H1 (cell line): ENCODE measurements around the gene TTC32. TPM values are rescaled to one million over a fixed set of nuclear protein-coding genes. Genes with fewer than 3 reads are reported as not detected.

Source experiments
- CTCF ChIA-PET: fragments of 300-600 bp; sonication (Branson Sonifier 250); formaldehyde crosslinking; loops from one replicate; lab custom pipeline; 2021; ENCODE audit not compliant: partially characterized antibody; lab: Charles Lee
- POLR2A ChIA-PET: fragments of 300-600 bp; sonication (Branson Sonifier 250); formaldehyde crosslinking; loops from one replicate; lab custom pipeline; 2021; ENCODE audit warnings: inconsistent platforms; ENCODE audit not compliant: partially characterized antibody; lab: Charles Lee
- DNase-seq, 2 experiments: peaks; one replicate each; pipeline versions ENCODE4 v3.0.0 to v3.0.0-alpha.2; 2010 to 2022; ENCODE audit warnings: low spot score in 2 of 2, low read depth in 1 of 2, mixed read lengths in 1 of 2
- FAIRE-seq: peaks from 2 replicates; lab custom pipeline; 2011; peaks lifted over from hg19 to GRCh38; lab: Jason Lieb, UNC
- H2AFZ ChIP-seq: 2 replicates; pipeline ENCODE4 v1.8.1; 2012; ENCODE audit warnings: low read length, inconsistent platforms
- H2AK5ac ChIP-seq: 2 replicates; pipeline ENCODE4 v1.6.1; 2013; ENCODE audit warnings: low read depth, low read length
- H2BK120ac ChIP-seq: replicated peaks from 2 replicates; pipeline ENCODE3; 2013; ENCODE audit warnings: low read depth, low read length, inconsistent platforms
- H2BK12ac ChIP-seq: 2 replicates; pipeline ENCODE4 v1.6.1; 2013; ENCODE audit warnings: low read depth, low read length
- H2BK15ac ChIP-seq: 2 replicates; pipeline ENCODE4 v1.6.1; 2013; ENCODE audit warnings: low read length
- H2BK20ac ChIP-seq: 2 replicates; pipeline ENCODE4 v1.6.1; 2013; ENCODE audit warnings: low read length
- H2BK5ac ChIP-seq: 2 replicates; pipeline ENCODE4 v1.6.1; 2013; ENCODE audit warnings: low read depth, low read length
- H3K14ac ChIP-seq: 2 replicates; pipeline ENCODE4 v1.6.1; 2013; ENCODE audit warnings: inconsistent platforms; ENCODE audit not compliant: insufficient read length
- H3K18ac ChIP-seq: 2 replicates; pipeline ENCODE4 v1.6.1; 2013; ENCODE audit warnings: low read length; ENCODE audit errors: extremely low read depth
- H3K23ac ChIP-seq: 2 replicates; pipeline ENCODE4 v1.6.1; 2013; ENCODE audit warnings: inconsistent platforms; ENCODE audit not compliant: insufficient read length
- H3K23me2 ChIP-seq: 2 replicates; pipeline ENCODE4 v1.6.1; 2013; ENCODE audit warnings: low read depth, low read length
- H3K27ac ChIP-seq: 2 replicates; pipeline ENCODE4 v1.6.1; 2011; ENCODE audit warnings: low read depth, low read length, inconsistent platforms
- H3K27me3 ChIP-seq, 4 experiments: replicated peaks in 1 of 4; 1 replicate in 1 of 4; 2 replicates in 3 of 4; pipeline versions ENCODE4 v1.6.1 to v1.8.1; 2011 to 2013; ENCODE audit warnings: low read length in 3 of 4, mild to moderate bottlenecking in 3 of 4, inconsistent platforms in 2 of 4, mixed read lengths in 2 of 4, moderate library complexity in 1 of 4; ENCODE audit not compliant: control insufficient read depth in 3 of 4, insufficient read depth in 3 of 4; ENCODE audit errors: extremely low read depth in 1 of 4
- H3K36me3 ChIP-seq, 4 experiments: 2 replicates each; pipeline versions ENCODE4 v1.6.1 to v1.8.1; 2011 to 2013; ENCODE audit warnings: mild to moderate bottlenecking in 4 of 4, low read length in 3 of 4, moderate library complexity in 2 of 4, control low read depth in 1 of 4, inconsistent platforms in 1 of 4; ENCODE audit not compliant: insufficient read depth in 4 of 4, control insufficient read depth in 2 of 4
- H3K4ac ChIP-seq: replicated peaks from 2 replicates; pipeline ENCODE3; 2013; ENCODE audit warnings: low read length, low read depth, mixed read lengths, inconsistent platforms; ENCODE audit not compliant: insufficient read length
- H3K4me1 ChIP-seq, 4 experiments: replicated peaks in 1 of 4; 1 replicate in 1 of 4; 2 replicates in 3 of 4; pipeline versions ENCODE4 v1.6.1 to v1.8.1; 2011 to 2013; ENCODE audit warnings: low read length in 3 of 4, inconsistent platforms in 2 of 4, mixed read lengths in 1 of 4; ENCODE audit not compliant: insufficient read depth in 4 of 4, control insufficient read depth in 3 of 4
- H3K4me2 ChIP-seq, 2 experiments: 2 replicates each; pipeline versions ENCODE4 v1.6.1 to v1.8.1; 2011 to 2013; ENCODE audit warnings: low read depth in 2 of 2, low read length in 2 of 2, control low read depth in 1 of 2, inconsistent platforms in 1 of 2, mild to moderate bottlenecking in 1 of 2; ENCODE audit not compliant: insufficient read depth in 1 of 2
- H3K4me3 ChIP-seq, 4 experiments: fragments of 200-600, 300-600 bp in 1 of 4; sonication (generic), shearing (Covaris generic), sonication (Bioruptor Twin) in 1 of 4; 2 replicates each; pipeline versions ENCODE4 v1.5.1 to v1.8.1; 2011 to 2016; ENCODE audit warnings: low read length in 4 of 4, low read depth in 3 of 4, control low read depth in 2 of 4, inconsistent platforms in 2 of 4, mild to moderate bottlenecking in 2 of 4, mixed read lengths in 1 of 4, moderate library complexity in 1 of 4; ENCODE audit not compliant: insufficient read depth in 2 of 4; ENCODE audit errors: extremely low read depth in 1 of 4
- H3K56ac ChIP-seq: replicated peaks from 2 replicates; pipeline ENCODE3; 2013; ENCODE audit warnings: low read depth, mild to moderate bottlenecking, mixed read lengths, low read length, inconsistent platforms; ENCODE audit not compliant: insufficient read length
- H3K79me1 ChIP-seq: 2 replicates; pipeline ENCODE4 v1.6.1; 2013; ENCODE audit warnings: low read depth, low read length, control low read depth
- H3K79me2 ChIP-seq, 2 experiments: 2 replicates each; pipeline versions ENCODE4 v1.6.1 to v1.8.1; 2012 to 2013; ENCODE audit warnings: low read length in 2 of 2, mild to moderate bottlenecking in 2 of 2, inconsistent platforms in 1 of 2; ENCODE audit not compliant: insufficient read depth in 2 of 2, control insufficient read depth in 1 of 2
- H3K9ac ChIP-seq, 4 experiments: replicated peaks in 1 of 4; 1 replicate in 1 of 4; 2 replicates in 3 of 4; pipeline versions ENCODE4 v1.6.1 to v1.8.1; 2011 to 2013; ENCODE audit warnings: low read depth in 3 of 4, low read length in 3 of 4, control low read depth in 2 of 4, mild to moderate bottlenecking in 2 of 4, moderate library complexity in 2 of 4, inconsistent platforms in 1 of 4; ENCODE audit errors: extremely low read depth in 1 of 4
- H3K9me3 ChIP-seq, 2 experiments: 2 replicates each; pipeline versions ENCODE4 v1.6.1 to v1.8.1; 2012 to 2013; ENCODE audit warnings: mild to moderate bottlenecking in 2 of 2, moderate library complexity in 2 of 2, control low read depth in 1 of 2, inconsistent platforms in 1 of 2, low read depth in 1 of 2, low read length in 1 of 2, mixed read lengths in 1 of 2; ENCODE audit not compliant: insufficient read depth in 2 of 2
- H4K20me1 ChIP-seq, 2 experiments: replicated peaks in 1 of 2; 2 replicates each; pipeline versions ENCODE3 to v1.8.1; 2011 to 2013; ENCODE audit warnings: inconsistent platforms in 2 of 2, low read length in 2 of 2, mild to moderate bottlenecking in 1 of 2; ENCODE audit not compliant: insufficient read depth in 2 of 2, control insufficient read depth in 1 of 2
- H4K5ac ChIP-seq: 2 replicates; pipeline ENCODE4 v1.6.1; 2013; ENCODE audit warnings: low read length, low read depth, mixed read lengths, inconsistent platforms; ENCODE audit not compliant: insufficient read length
- H4K8ac ChIP-seq: 2 replicates; pipeline ENCODE4 v1.8.0; 2013; ENCODE audit warnings: mild to moderate bottlenecking, moderate library complexity, low read length, inconsistent platforms; ENCODE audit not compliant: insufficient read depth; ENCODE audit errors: extremely low read depth
- H4K91ac ChIP-seq: replicated peaks from 2 replicates; pipeline ENCODE3; 2013; ENCODE audit warnings: low read length, mixed read lengths, inconsistent platforms; ENCODE audit not compliant: insufficient read length
- BACH1 ChIP-seq: IDR thresholded peaks from 2 replicates; pipeline ENCODE4 v1.6.1; 2012; ENCODE audit warnings: low read length, improper control_type of control experiment
- CREB1 ChIP-seq: IDR thresholded peaks from 2 replicates; pipeline ENCODE4 v1.6.1; 2012; ENCODE audit warnings: inconsistent platforms
- CTBP2 ChIP-seq: IDR thresholded peaks from 2 replicates; pipeline ENCODE4 v1.7.0; 2011; ENCODE audit warnings: borderline replicate concordance, mild to moderate bottlenecking, moderate library complexity, mixed read lengths, low read length; ENCODE audit not compliant: insufficient read depth, insufficient read length
- EP300 ChIP-seq, 2 experiments: IDR thresholded peaks; 1 replicate in 1 of 2; 2 replicates in 1 of 2; pipeline ENCODE4 v1.6.1; 2011 to 2012; ENCODE audit warnings: low read depth in 2 of 2, low read length in 2 of 2, mild to moderate bottlenecking in 2 of 2, borderline replicate concordance in 1 of 2, inconsistent platforms in 1 of 2, moderate library complexity in 1 of 2
- GTF2F1 ChIP-seq: IDR thresholded peaks from 2 replicates; pipeline ENCODE4 v1.6.1; 2012; ENCODE audit warnings: low read depth, low read length, improper control_type of control experiment, borderline replicate concordance
- HDAC2 ChIP-seq, 2 experiments: fragments of 300-600 bp in 1 of 2; sonication (generic) in 1 of 2; IDR thresholded peaks; 2 replicates each; pipeline ENCODE4 v1.6.1; 2011 to 2012; ENCODE audit warnings: low read depth in 2 of 2, low read length in 2 of 2, mild to moderate bottlenecking in 2 of 2, moderate library complexity in 2 of 2, borderline replicate concordance in 1 of 2, inconsistent platforms in 1 of 2
- HDAC6 ChIP-seq: IDR thresholded peaks from one replicate; pipeline ENCODE4 v1.7.1; 2012; ENCODE audit warnings: low read depth, mild to moderate bottlenecking, inconsistent platforms, low read length, moderate library complexity
- JUN ChIP-seq: IDR thresholded peaks from 2 replicates; pipeline ENCODE4 v1.6.1; 2011; ENCODE audit warnings: low read depth, mild to moderate bottlenecking, improper control_type of control experiment, low read length
- KDM1A ChIP-seq: fragments of 200-600, 300-600 bp; sonication (generic); IDR thresholded peaks from 2 replicates; pipeline ENCODE4 v1.7.1; 2016; ENCODE audit warnings: mild to moderate bottlenecking, low read length, borderline replicate concordance
- MAFK ChIP-seq: IDR thresholded peaks from 2 replicates; pipeline ENCODE4 v1.6.1; 2012; ENCODE audit warnings: low read depth, mild to moderate bottlenecking, improper control_type of control experiment, low read length
- RFX5 ChIP-seq: IDR thresholded peaks from 2 replicates; pipeline ENCODE4 v1.6.1; 2011; ENCODE audit warnings: low read depth, low read length, improper control_type of control experiment, borderline replicate concordance
- RNF2 ChIP-seq: fragments of 200-900, 300-1000 bp; sonication (generic); IDR thresholded peaks from 2 replicates; pipeline ENCODE4 v1.7.1; 2016; ENCODE audit warnings: borderline replicate concordance, low read depth, mild to moderate bottlenecking, antibody characterized with exemption, low read length; ENCODE audit not compliant: poor library complexity, severe bottlenecking; ENCODE audit errors: missing control alignments
- SIN3A ChIP-seq, 2 experiments: IDR thresholded peaks in 1 of 2; conservative IDR thresholded peaks in 1 of 2; 2 replicates each; pipeline ENCODE4 v1.6.1; 2011 to 2012; ENCODE audit warnings: low read length in 2 of 2, improper control_type of control experiment in 1 of 2, low read depth in 1 of 2, mild to moderate bottlenecking in 1 of 2
- SIRT6 ChIP-seq: IDR thresholded peaks from one replicate; pipeline ENCODE4 v1.7.1; 2012; ENCODE audit warnings: low read length, inconsistent platforms
- WGBS, 2 experiments: shearing (Covaris generic) in 1 of 2; methylation state at CpG; one replicate each; pipeline versions ENCODE4 v1.1.6 to v1.1.7; 2013 to 2015; ENCODE audit warnings: low lambda C conversion rate in 2 of 2, mixed read lengths in 2 of 2, inconsistent platforms in 1 of 2, low coverage in 1 of 2, missing lambda C conversion rate in 1 of 2; ENCODE audit not compliant: insufficient replicate concordance in 2 of 2, insufficient coverage in 1 of 2, insufficient read length in 1 of 2; ENCODE audit errors: extremely low coverage in 1 of 2, missing lambda C conversion rate in 1 of 2; 5-methylcytosine and 5-hydroxymethylcytosine counted together
- polyA plus RNA-seq, 7 experiments: library from polyadenylated mRNA; depleted of rRNA in 3 of 7; stranded (reverse) in 5 of 7; unstranded in 2 of 7; fragments of >200 nt in 5 of 7; fragments of 200-250 nt in 2 of 7; gene quantifications; 1 replicate in 5 of 7; 2 replicates in 1 of 7; 4 replicates in 1 of 7; pipeline versions ENCODE4 v1.2.1 to v1.2.3, GENCODE V29; 2011 to 2013; ENCODE audit warnings: missing spikeins in 2 of 7, mixed read lengths in 2 of 7
- total RNA-seq: library from RNA; stranded (reverse); fragmentation: NEBNext Ultra II Directional; extraction: Animal tissue kit (Norgen Biotek cat#: 25700); gene quantifications from 2 replicates; pipeline ENCODE4 v1.2.1, GENCODE V29; 2021

TTC32 gene
- total and polyA plus RNA-seq, 2 of the 8 experiments (the other 6 are each of a cell fraction or from before 2014, with no cell fraction given), result 6.8 to 8.7 TPM

DNA sequence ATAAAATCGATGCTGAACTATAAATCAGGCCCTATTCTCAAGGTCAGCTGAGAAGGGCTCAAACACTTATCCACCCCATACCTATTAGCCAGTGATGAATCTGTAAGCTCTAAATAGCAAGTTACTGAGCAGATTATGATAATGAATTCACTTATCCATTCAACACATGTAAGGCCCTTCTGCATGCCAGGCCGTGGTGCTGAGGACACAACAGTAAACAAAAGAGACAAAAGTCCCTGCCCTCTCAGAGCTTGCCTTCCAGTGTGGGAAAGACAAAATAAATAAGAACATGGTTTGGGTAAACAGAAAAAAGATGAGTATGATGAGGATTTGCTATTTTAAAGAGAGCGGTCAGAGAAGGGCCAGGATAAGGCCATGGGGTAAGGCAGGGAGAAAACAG lies 11.7 kb downstream of the TTC32 start:
- no peak overlapping the region for H2BK15ac ChIP-seq
- CTCF ChIA-PET, result interaction anchor here (0.8 kb wide), 1 partner anchor 201 kb away, joined by 3 read pairs; no protein-coding TSS in a partner anchor
- TF ChIP-seq CREB1, result no peak
- TF ChIP-seq SIRT6, result no peak
- no peak for TF ChIP-seq RFX5
- TF ChIP-seq SIN3A (conservative IDR thresholded peaks at IDR 0.05 in 1 of 2, IDR thresholded peaks at IDR 0.05 in 1 of 2; ENCODE audit: low read depth in 1 of 2, low read length in 2 of 2), result no peak
- TF ChIP-seq BACH1, result no peak
- TF ChIP-seq KDM1A, result no peak
- no peak for TF ChIP-seq HDAC2 (IDR thresholded peaks at IDR 0.05; ENCODE audit: borderline replicate concordance in 1 of 2, low read depth in 2 of 2, low read length in 2 of 2)
- no peak for TF ChIP-seq RNF2
- TF ChIP-seq JUN, result no peak
- TF ChIP-seq GTF2F1, result no peak
- no peak for TF ChIP-seq MAFK
- no peak for TF ChIP-seq EP300 (IDR thresholded peaks at IDR 0.05; ENCODE audit: borderline replicate concordance in 1 of 2, low read depth in 2 of 2, low read length in 2 of 2)
- no peak for TF ChIP-seq HDAC6
- TF ChIP-seq CTBP2, result no peak

More for the DNA sequence above, 11.7 kb downstream of the TTC32 start:
- no peaks in the 10 kb centered on the region for H3K27me3 ChIP-seq
- WGBS, 2 experiments, result 93% methylated on average over 3 of the region's 3 CpGs; no CpG with 5 or more reads in 1 of the 2 experiments
- H4K8ac ChIP-seq, result no peak overlapping the region
- no peak overlapping the region for H3K4me3 ChIP-seq
- no peaks in the 10 kb centered on the region for H3K23me2 ChIP-seq
- H3K4me1 ChIP-seq, result 0 out of 7 replicates have a peak, but pooled peaks cover 0 to 2% (median 0%) of the 10 kb centered on the region in 4 experiments
- no peak overlapping the region for H3K14ac ChIP-seq
- H2BK5ac ChIP-seq, result no peak overlapping the region
- no peak for DNase-seq
- no peak overlapping the region for H3K27ac ChIP-seq
- H3K23ac ChIP-seq, result no peak overlapping the region
- H4K20me1 ChIP-seq, result no peaks in the 10 kb centered on the region
- no peak overlapping the region for H2AFZ ChIP-seq
- H2BK20ac ChIP-seq, result no peak overlapping the region
- H3K36me3 ChIP-seq, result no peaks in the 10 kb centered on the region
- no peaks in the 10 kb centered on the region for H3K9me3 ChIP-seq
- no peaks in the 10 kb centered on the region for H3K79me1 ChIP-seq
- H2AK5ac ChIP-seq, result no peak overlapping the region
- no peaks in the 10 kb centered on the region for H3K79me2 ChIP-seq
- no peak overlapping the region for H4K5ac ChIP-seq
- H3K4ac ChIP-seq, result no peak overlapping the region
- H2BK120ac ChIP-seq, result no peak overlapping the region
- no peak for FAIRE-seq
- no peak overlapping the region for H3K18ac ChIP-seq
- no peak overlapping the region; a peak in 1 of 4 replicates for H3K4me2 ChIP-seq
- no peak overlapping the region for H2BK12ac ChIP-seq
- no peak overlapping the region for H3K9ac ChIP-seq
- H4K91ac ChIP-seq, result no peak overlapping the region
- POLR2A ChIA-PET, result no interaction called here
- no peak overlapping the region for H3K56ac ChIP-seq
